ENCODE measurements around the gene EXOG. TPM values are rescaled to one million over a fixed set of nuclear protein-coding genes. Genes with fewer than 3 reads are reported as not detected.

EXOG gene
- total RNA-seq, 4 donors from 2014 or later, result 0.34 to 3.9 (median 3.1) TPM

GRCh38 chr3:38534180-38534579 lies 38.0 kb downstream of the EXOG start:
- H3K4me3 ChIP-seq (ENCODE audit: low read depth, poor library complexity, severe bottlenecking), result no peak overlapping the region
- no peak for DNase-seq (ENCODE audit: low spot score in 2 of 2)
- intact Hi-C loops (cut with DNase I; ENCODE audit: low total_unique reads), result no loop called here
- 93 to 95% methylated on average over 2 of the region's 2 CpGs for WGBS, 2 donors
- TF ChIP-seq CTCF (IDR thresholded peaks at IDR 0.05) (no peak), POLR2A (IDR thresholded peaks at IDR 0.05) (no peak)

GRCh38 chr3:38534604-38535003 lies 38.5 kb downstream of the EXOG start:
- no peak for DNase-seq (ENCODE audit: low spot score in 2 of 2)
- no peak for TF ChIP-seq CTCF (IDR thresholded peaks at IDR 0.05)
- TF ChIP-seq POLR2A (IDR thresholded peaks at IDR 0.05), result no peak
- WGBS, 2 donors, result 95 to 98% methylated on average over 7 of the region's 7 CpGs
- no peak overlapping the region for H3K4me3 ChIP-seq (ENCODE audit: low read depth, poor library complexity, severe bottlenecking)
- intact Hi-C loops (cut with DNase I; ENCODE audit: low total_unique reads), result no loop called here

- intact Hi-C loops (cut with DNase I; ENCODE audit: low total_unique reads), result no loop called here
- H3K4me3 ChIP-seq (ENCODE audit: low read depth, poor library complexity, severe bottlenecking), result no peak overlapping the region
- WGBS, 2 donors, result 85 to 88% methylated on average over 3 of the region's 3 CpGs
- DNase-seq (ENCODE audit: low spot score in 2 of 2), result no peak
- TF ChIP-seq CTCF (IDR thresholded peaks at IDR 0.05) (no peak), POLR2A (IDR thresholded peaks at IDR 0.05) (no peak)
Measured at GRCh38 chr3:38536671-38537070, 40.5 kb downstream of the EXOG start.

- no peak for DNase-seq (ENCODE audit: low spot score in 2 of 2)
- intact Hi-C loops (cut with DNase I; ENCODE audit: low total_unique reads), result no loop called here
- no peak overlapping the region for H3K4me3 ChIP-seq (ENCODE audit: low read depth, poor library complexity, severe bottlenecking)
- TF ChIP-seq CTCF (IDR thresholded peaks at IDR 0.05) (no peak), POLR2A (IDR thresholded peaks at IDR 0.05) (no peak)
- 61 to 73% methylated on average over 7 to 8 of the region's 8 CpGs for WGBS, 2 donors
Measured at GRCh38 chr3:38538773-38539353, 42.7 kb downstream of the EXOG start.

GRCh38 chr3:38541806-38542205 lies 45.7 kb downstream of the EXOG start:
- intact Hi-C loops (cut with DNase I; ENCODE audit: low total_unique reads), result no loop called here
- no peak overlapping the region for H3K4me3 ChIP-seq (ENCODE audit: low read depth, poor library complexity, severe bottlenecking)
- WGBS, 2 donors, result 67 to 76% methylated on average over 9 of the region's 9 CpGs
- DNase-seq (ENCODE audit: low spot score in 2 of 2), result no peak
- no peak for TF ChIP-seq CTCF (IDR thresholded peaks at IDR 0.05)
- TF ChIP-seq POLR2A (IDR thresholded peaks at IDR 0.05), result no peak

All from lower leg skin (tissue), 4 donors.